Brain microvascular endothelial cell (primary cell): Measurements from ENCODE around the gene TFDP2.

ENCODE experiments used
- DNase-seq: peaks from one replicate; pipeline ENCODE4 v3.0.0-alpha.2; 2020
- H3K27ac ChIP-seq: fragments of 250-450 bp; sonication (Bioruptor Pico); 2 replicates; pipeline ENCODE4 v1.5.1; 2020; ENCODE audit warnings: mild to moderate bottlenecking, moderate library complexity
- H3K27me3 ChIP-seq: fragments of 250-450 bp; sonication (Bioruptor Pico); replicated peaks from 2 replicates; pipeline ENCODE4 v1.5.1; 2020; ENCODE audit warnings: mild to moderate bottlenecking
- H3K36me3 ChIP-seq: fragments of 250-450 bp; sonication (Bioruptor Pico); replicated peaks from 2 replicates; pipeline ENCODE4 v1.5.1; 2020; ENCODE audit warnings: mild to moderate bottlenecking
- H3K4me3 ChIP-seq: 2 replicates; pipeline ENCODE4 v1.5.1; 2011; ENCODE audit warnings: low read depth, mild to moderate bottlenecking, control low read depth, low read length, moderate library complexity
- CTCF ChIP-seq: IDR thresholded peaks from 2 replicates; pipeline ENCODE4 v1.5.1; 2011; ENCODE audit warnings: low read depth, mild to moderate bottlenecking, moderate library complexity, low read length, control low read depth, inconsistent platforms; ENCODE audit errors: missing control alignments
- in situ Hi-C: cut with HindIII; loops from 2 replicates; pipeline ENCODE4 v1.10.0; 2017; ENCODE audit warnings: low sequenced_read_pairs, low pct_ligation_motif_present

The TFDP2 gene

GRCh38 chr3:142046320-142047020, 102.9 kb downstream of the TFDP2 start:
- DNase-seq, result no peak

GRCh38 chr3:142040941-142041491, 108.3 kb downstream of the TFDP2 start:
- TF ChIP-seq CTCF, result no peak
- in situ Hi-C loops, result no loop called here
- H3K27me3 ChIP-seq, result no peaks in the 10 kb centered on the region
- H3K27ac ChIP-seq, result no peak overlapping the region
- H3K4me3 ChIP-seq, result no peak overlapping the region
- H3K36me3 ChIP-seq, result no peaks in the 10 kb centered on the region
- DNase-seq, result no peak

More at GRCh38 chr3:142046320-142047020, 102.9 kb downstream of the TFDP2 start:
- in situ Hi-C loops, result no loop called here
- Histone ChIP-seq H3K4me3 (no peak overlapping the region), H3K27me3 (no peaks in the 10 kb centered on the region), H3K27ac (no peak overlapping the region), H3K36me3 (no peaks in the 10 kb centered on the region)
- no peak for TF ChIP-seq CTCF

GRCh38 chr3:142035308-142035922, 113.9 kb downstream of the TFDP2 start:
- H3K27me3 ChIP-seq, result no peaks in the 10 kb centered on the region
- H3K4me3 ChIP-seq, result no peak overlapping the region
- no peak overlapping the region for H3K27ac ChIP-seq
- in situ Hi-C loops, result no loop called here
- no peak for DNase-seq
- no peaks in the 10 kb centered on the region for H3K36me3 ChIP-seq
- no peak for TF ChIP-seq CTCF

- Histone ChIP-seq H3K27ac (no peak overlapping the region), H3K4me3 (no peak overlapping the region), H3K36me3 (no peaks in the 10 kb centered on the region), H3K27me3 (no peaks in the 10 kb centered on the region)
- in situ Hi-C loops, result no loop called here
- DNase-seq, result no peak
- TF ChIP-seq CTCF, result no peak
Measured at GRCh38 chr3:142033292-142033691, 116.1 kb downstream of the TFDP2 start.

GRCh38 chr3:142031575-142031974, 117.8 kb downstream of the TFDP2 start:
- no peak for DNase-seq
- no peaks in the 10 kb centered on the region for H3K36me3 ChIP-seq
- no peak for TF ChIP-seq CTCF
- in situ Hi-C loops, result no loop called here
- no peaks in the 10 kb centered on the region for H3K27me3 ChIP-seq
- H3K27ac ChIP-seq, result no peak overlapping the region
- H3K4me3 ChIP-seq, result no peak overlapping the region
